IMR-90 (cell line): ENCODE results near the gene STRN. TPM values are rescaled to one million over a fixed set of nuclear protein-coding genes. Genes with fewer than 3 reads are reported as not detected.

ENCODE experiments used
- ATAC-seq: fragments of 200-7000 bp; cut with Tn5 transposase; 2 replicates; pipeline ENCODE4 v1.9.1; 2020; ENCODE audit warnings: low read depth, mild to moderate bottlenecking, moderate library complexity
- BruUV-seq: library from RNA; stranded (reverse); fragments of 400-500 nt; replicated peaks from 2 replicates; lab custom pipeline; 2021; lab: Mats Ljungman, UMichigan
- CTCF ChIA-PET: fragments of 300-600 bp; formaldehyde crosslinking; extraction: SDS; loops from one replicate; lab custom pipeline; 2021; ENCODE audit warnings: antibody characterized with exemption; lab: Yijun Ruan, JAX
- POLR2A ChIA-PET: fragments of 300-600 bp; sonication (Branson Sonifier 250); formaldehyde crosslinking; loops from one replicate; lab custom pipeline; 2022; ENCODE audit warnings: antibody characterized with exemption; ENCODE audit not compliant: unreplicated experiment; lab: Charles Lee
- DNase-seq: peaks from one replicate; pipeline ENCODE4 v3.0.0; 2013
- H2AFZ ChIP-seq: replicated peaks from 2 replicates; pipeline ENCODE3; 2013; ENCODE audit warnings: low read length, mild to moderate bottlenecking; ENCODE audit not compliant: poor library complexity
- H2AK5ac ChIP-seq: 2 replicates; pipeline ENCODE4 v1.6.1; 2013; ENCODE audit warnings: low read depth, low read length, inconsistent platforms
- H2AK9ac ChIP-seq: replicated peaks from 2 replicates; pipeline ENCODE3; 2013; ENCODE audit warnings: mild to moderate bottlenecking, low read depth, low read length, moderate library complexity; ENCODE audit not compliant: poor library complexity
- H2BK120ac ChIP-seq: 2 replicates; pipeline ENCODE4 v1.6.1; 2013; ENCODE audit warnings: low read depth, low read length, inconsistent platforms
- H2BK15ac ChIP-seq: 3 replicates; pipeline ENCODE4 v1.6.1; 2013; ENCODE audit warnings: low read depth, low read length, inconsistent platforms
- H2BK20ac ChIP-seq: 2 replicates; pipeline ENCODE4 v1.6.1; 2013; ENCODE audit warnings: low read depth, mild to moderate bottlenecking, inconsistent platforms, low read length, moderate library complexity
- H2BK5ac ChIP-seq: 2 replicates; pipeline ENCODE4 v1.6.1; 2013; ENCODE audit warnings: mild to moderate bottlenecking, low read depth, low read length, inconsistent platforms; ENCODE audit not compliant: poor library complexity, severe bottlenecking
- H3K14ac ChIP-seq: replicated peaks from 2 replicates; pipeline ENCODE4 v1.6.1; 2013; ENCODE audit warnings: low read depth, low read length, inconsistent platforms
- H3K18ac ChIP-seq: 2 replicates; pipeline ENCODE4 v1.6.1; 2013; ENCODE audit warnings: low read depth, low read length, control low read depth
- H3K23ac ChIP-seq: 2 replicates; pipeline ENCODE4 v1.6.1; 2013; ENCODE audit warnings: low read depth, low read length, inconsistent platforms
- H3K27ac ChIP-seq: 2 replicates; pipeline ENCODE4 v1.5.1; 2013; ENCODE audit warnings: mild to moderate bottlenecking, control low read depth, low read length; ENCODE audit not compliant: insufficient read depth
- H3K27me3 ChIP-seq: 2 replicates; pipeline ENCODE4 v1.6.1; 2013; ENCODE audit warnings: low read length; ENCODE audit not compliant: control insufficient read depth, insufficient read depth
- H3K36me3 ChIP-seq: 2 replicates; pipeline ENCODE4 v1.6.1; 2013; ENCODE audit warnings: low read length, mixed read lengths; ENCODE audit not compliant: control insufficient read depth, insufficient read depth
- H3K4ac ChIP-seq: 2 replicates; pipeline ENCODE4 v1.6.1; 2013; ENCODE audit warnings: low read depth, low read length, inconsistent platforms
- H3K4me1 ChIP-seq: 2 replicates; pipeline ENCODE4 v1.6.1; 2013; ENCODE audit warnings: low read length, mixed read lengths; ENCODE audit not compliant: control insufficient read depth, insufficient read depth
- H3K4me2 ChIP-seq: 2 replicates; pipeline ENCODE4 v1.6.1; 2013; ENCODE audit warnings: low read depth, mild to moderate bottlenecking, control low read depth, low read length, moderate library complexity
- H3K4me3 ChIP-seq: 2 replicates; pipeline ENCODE4 v1.5.1; 2013; ENCODE audit warnings: low read depth, mild to moderate bottlenecking, control low read depth, low read length, moderate library complexity; ENCODE audit not compliant: insufficient read depth
- H3K56ac ChIP-seq: 2 replicates; pipeline ENCODE4 v1.6.1; 2013; ENCODE audit warnings: low read length, inconsistent platforms; ENCODE audit not compliant: insufficient read depth; ENCODE audit errors: extremely low read depth
- H3K79me1 ChIP-seq, 2 experiments: 2 replicates each; pipeline ENCODE4 v1.6.1; 2013; ENCODE audit warnings: low read length in 2 of 2, inconsistent platforms in 1 of 2, low read depth in 1 of 2
- H3K9ac ChIP-seq: 2 replicates; pipeline ENCODE4 v1.6.1; 2013; ENCODE audit warnings: low read depth, low read length, control low read depth
- H3K9me1 ChIP-seq: 2 replicates; pipeline ENCODE4 v1.6.1; 2013; ENCODE audit warnings: low read length, inconsistent platforms; ENCODE audit not compliant: insufficient read depth
- H3K9me3 ChIP-seq: 2 replicates; pipeline ENCODE4 v1.6.1; 2013; ENCODE audit warnings: low read length; ENCODE audit not compliant: control insufficient read depth, insufficient read depth
- H4K20me1 ChIP-seq: 2 replicates; pipeline ENCODE4 v1.6.1; 2013; ENCODE audit warnings: low read length, inconsistent platforms; ENCODE audit not compliant: insufficient read depth
- H4K5ac ChIP-seq: 2 replicates; pipeline ENCODE4 v1.6.1; 2013; ENCODE audit warnings: mild to moderate bottlenecking, low read depth, low read length, control low read depth
- H4K8ac ChIP-seq, 2 experiments: 2 replicates each; pipeline ENCODE4 v1.6.1; 2013; ENCODE audit warnings: low read depth in 2 of 2, low read length in 2 of 2, control low read depth in 1 of 2, inconsistent platforms in 1 of 2
- H4K91ac ChIP-seq: 2 replicates; pipeline ENCODE4 v1.6.1; 2013; ENCODE audit warnings: low read depth, low read length, inconsistent platforms; ENCODE audit not compliant: insufficient read depth
- FOS ChIP-seq: fragments of 150-350 bp; IDR thresholded peaks from 2 replicates; pipeline ENCODE4 v1.6.1; 2016; ENCODE audit warnings: low read depth, low read length
- MAFK ChIP-seq: IDR thresholded peaks from 2 replicates; pipeline ENCODE4 v1.6.1; 2012; ENCODE audit warnings: low read depth, low read length, improper control_type of control experiment
- MAZ ChIP-seq: IDR thresholded peaks from 2 replicates; pipeline ENCODE4 v1.6.1; 2012; ENCODE audit warnings: low read depth, mild to moderate bottlenecking, low read length, improper control_type of control experiment, moderate library complexity, borderline replicate concordance
- RCOR1 ChIP-seq: IDR thresholded peaks from 2 replicates; pipeline ENCODE4 v1.6.1; 2012; ENCODE audit warnings: mild to moderate bottlenecking, low read length, improper control_type of control experiment; ENCODE audit not compliant: insufficient replicate concordance
- RFX5 ChIP-seq: IDR thresholded peaks from 2 replicates; pipeline ENCODE4 v1.8.0; 2012; ENCODE audit warnings: low read depth, mild to moderate bottlenecking, low read length, moderate library complexity
- WGBS, 2 experiments: methylation state at CpG; one replicate each; pipeline versions ENCODE4 v1.1.5 to v1.1.7; 2013; ENCODE audit warnings: missing lambda C conversion rate in 2 of 2; ENCODE audit not compliant: insufficient read length in 1 of 2; ENCODE audit errors: extremely low coverage in 2 of 2; 5-methylcytosine and 5-hydroxymethylcytosine counted together
- dilution Hi-C: fragments of 300-500 bp; cut with HindIII; formaldehyde crosslinking; loops from one replicate; pipeline ENCODE4 v1.14.3; 2018; ENCODE audit warnings: low sequenced_read_pairs; ENCODE audit not compliant: unreplicated experiment
- in situ Hi-C: fragments of 300-500 bp; cut with MboI; formaldehyde crosslinking; loops from 3 replicates; pipeline ENCODE4 v1.14.3; 2019; ENCODE audit warnings: low sequenced_read_pairs, inconsistent platforms, mixed read lengths
- intact Hi-C: fragments of 100-400 bp; cut with micrococcal nuclease; formaldehyde crosslinking; loops from 2 replicates; pipeline ENCODE4 v1.10.0; 2022
- polyA plus RNA-seq, 3 experiments: library from polyadenylated mRNA; depleted of rRNA; stranded (reverse); fragments of >200 nt; gene quantifications; 2 replicates each; pipeline ENCODE4 v1.2.3, GENCODE V29; 2012; ENCODE audit warnings: low replicate concordance in 1 of 3
- total RNA-seq: library from RNA; depleted of rRNA; stranded (reverse); fragments of >200 nt; gene quantifications from 2 replicates; pipeline ENCODE4 v1.2.3, GENCODE V29; 2012
- TF ChIP-seq, protein P1 (sequence below): conservative IDR thresholded peaks from 2 replicates; pipeline ENCODE4 v1.5.1; 2012; ENCODE audit warnings: mild to moderate bottlenecking, low read depth, low read length, improper control_type of control experiment

STRN gene
- total and polyA plus RNA-seq, 2 of the 4 experiments (the other 2 are of a cell fraction) = 5.1 to 23.3 TPM

DNA sequence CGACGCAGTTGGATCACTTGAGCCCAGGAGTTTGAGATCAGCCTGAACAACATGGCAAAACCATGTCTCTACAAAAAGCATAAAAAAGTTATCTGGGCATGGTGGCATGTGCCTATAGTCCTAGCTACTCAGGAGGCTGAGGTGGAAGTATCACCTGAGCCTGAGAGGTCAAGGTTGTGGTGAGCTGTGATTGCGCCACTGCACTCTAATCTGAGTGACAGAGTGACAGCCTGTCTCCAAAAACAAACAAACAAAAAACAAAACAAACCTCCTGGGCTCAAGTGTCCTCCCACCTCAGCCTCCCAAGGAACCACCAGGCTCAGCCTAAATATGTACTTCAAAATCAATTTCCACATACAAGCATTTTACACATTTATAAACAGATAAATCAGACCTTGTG, 83.8 kb downstream of the STRN start:
- Histone ChIP-seq H3K27me3 (no peaks in the 10 kb centered on the region), H2BK15ac (no peak overlapping the region), H2AFZ (no peak overlapping the region), H2BK5ac (no peak overlapping the region), H3K4me3 (no peak overlapping the region), H4K8ac (no peak overlapping the region; a peak in 1 of 4 replicates), H3K18ac (no peak overlapping the region), H3K4me1 (peaks cover 4% of the 10 kb centered on the region; the same call in 1 of the 2 replicates), H4K20me1 (no peaks in the 10 kb centered on the region), H3K56ac (no peak overlapping the region), H3K9me1 (peaks cover 2% of the 10 kb centered on the region; the same call in 1 of the 2 replicates), H2AK9ac (no peak overlapping the region), H3K4me2 (no peak overlapping the region), H3K36me3 (peaks cover 13% of the 10 kb centered on the region), H3K23ac (no peak overlapping the region), H3K79me1 (peaks cover 0 to 6% of the 10 kb centered on the region in 2 experiments; a peak in 2 of 4 replicates), H3K9ac (no peak overlapping the region), H3K9me3 (no peaks in the 10 kb centered on the region), H2BK20ac (no peak overlapping the region), H3K27ac (no peak overlapping the region), H3K4ac (no peak overlapping the region), H3K14ac (no peak overlapping the region), H4K5ac (no peak overlapping the region), H2AK5ac (no peak overlapping the region), H2BK120ac (no peak overlapping the region), H4K91ac (no peak overlapping the region)
- BruUV-seq = no TSS peak
- in situ Hi-C loops = no loop called here
- POLR2A ChIA-PET = no interaction called here
- ATAC-seq = no peak
- no peak for TF ChIP-seq MAZ
- TF ChIP-seq FOS = no peak
- TF ChIP-seq RCOR1 = no peak
- TF ChIP-seq, protein P1, sequence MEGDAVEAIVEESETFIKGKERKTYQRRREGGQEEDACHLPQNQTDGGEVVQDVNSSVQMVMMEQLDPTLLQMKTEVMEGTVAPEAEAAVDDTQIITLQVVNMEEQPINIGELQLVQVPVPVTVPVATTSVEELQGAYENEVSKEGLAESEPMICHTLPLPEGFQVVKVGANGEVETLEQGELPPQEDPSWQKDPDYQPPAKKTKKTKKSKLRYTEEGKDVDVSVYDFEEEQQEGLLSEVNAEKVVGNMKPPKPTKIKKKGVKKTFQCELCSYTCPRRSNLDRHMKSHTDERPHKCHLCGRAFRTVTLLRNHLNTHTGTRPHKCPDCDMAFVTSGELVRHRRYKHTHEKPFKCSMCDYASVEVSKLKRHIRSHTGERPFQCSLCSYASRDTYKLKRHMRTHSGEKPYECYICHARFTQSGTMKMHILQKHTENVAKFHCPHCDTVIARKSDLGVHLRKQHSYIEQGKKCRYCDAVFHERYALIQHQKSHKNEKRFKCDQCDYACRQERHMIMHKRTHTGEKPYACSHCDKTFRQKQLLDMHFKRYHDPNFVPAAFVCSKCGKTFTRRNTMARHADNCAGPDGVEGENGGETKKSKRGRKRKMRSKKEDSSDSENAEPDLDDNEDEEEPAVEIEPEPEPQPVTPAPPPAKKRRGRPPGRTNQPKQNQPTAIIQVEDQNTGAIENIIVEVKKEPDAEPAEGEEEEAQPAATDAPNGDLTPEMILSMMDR = no peak
- TF ChIP-seq MAFK = no peak
- no peak for TF ChIP-seq RFX5
- intact Hi-C loops = no loop called here
- CTCF ChIA-PET = no interaction called here
- DNase-seq = no peak
- WGBS, 2 experiments = no CpG with 5 or more reads among the region's 3 CpGs
- dilution Hi-C loops = no loop called here
